ENCODE results near the gene ANKLE2.

ANKLE2 gene

DNA sequence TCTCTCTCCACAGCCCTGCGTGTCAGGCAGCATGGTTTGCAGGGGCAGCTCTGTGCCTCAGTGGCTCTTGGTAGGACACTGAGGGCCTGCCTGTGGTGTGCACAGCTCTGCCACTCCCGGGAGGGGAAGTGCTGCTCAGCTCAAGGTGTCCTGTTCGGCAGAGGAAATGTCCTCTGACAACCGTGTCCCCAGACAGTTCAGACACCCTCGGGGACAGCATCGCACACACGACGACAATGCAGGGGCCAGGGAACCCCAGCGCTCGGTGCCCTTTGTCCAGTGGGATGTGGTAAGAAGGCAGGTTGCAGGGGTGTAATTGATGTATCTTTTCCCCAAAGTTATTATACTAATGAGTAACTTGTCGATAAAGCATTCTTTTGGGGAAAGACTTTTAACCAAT lies 14.2 kb downstream of the ANKLE2 start:
- H3K36me3 ChIP-seq (ENCODE audit: insufficient read depth, low read length), result peaks cover 38% of the 10 kb centered on the region
- H3K4me1 ChIP-seq (ENCODE audit: insufficient read depth, low read length), result no peaks in the 10 kb centered on the region
- no peak overlapping the region for H3K9ac ChIP-seq (ENCODE audit: low read depth, low read length)
- H3K9me3 ChIP-seq (ENCODE audit: control insufficient read depth, insufficient read depth, low read length), result no peaks in the 10 kb centered on the region

DNA sequence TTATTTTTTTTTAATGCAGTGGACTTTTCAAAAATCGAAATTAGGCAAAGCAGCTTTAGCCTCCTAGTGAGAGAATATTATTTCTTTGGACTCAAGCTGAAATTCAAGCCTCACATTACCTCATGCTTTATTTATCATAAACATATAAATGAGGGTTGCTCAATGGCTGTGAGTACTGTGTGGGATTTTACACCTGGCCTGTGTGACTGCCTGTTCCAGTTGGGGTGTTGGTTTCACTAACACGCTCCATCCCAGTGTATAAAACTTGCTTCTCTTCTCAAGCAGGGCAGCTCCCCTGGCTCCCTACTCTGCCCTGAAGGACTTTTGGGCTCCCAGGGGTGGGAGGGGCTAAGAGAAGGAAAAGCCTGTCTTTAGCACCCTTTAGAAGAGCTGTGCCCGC lies 15.0 kb downstream of the ANKLE2 start:
- Histone ChIP-seq H3K9ac (ENCODE audit: low read depth, low read length) (no peak overlapping the region), H3K9me3 (ENCODE audit: control insufficient read depth, insufficient read depth, low read length) (no peaks in the 10 kb centered on the region), H3K36me3 (ENCODE audit: insufficient read depth, low read length) (peaks cover 43% of the 10 kb centered on the region), H3K4me1 (ENCODE audit: insufficient read depth, low read length) (no peaks in the 10 kb centered on the region)

DNA sequence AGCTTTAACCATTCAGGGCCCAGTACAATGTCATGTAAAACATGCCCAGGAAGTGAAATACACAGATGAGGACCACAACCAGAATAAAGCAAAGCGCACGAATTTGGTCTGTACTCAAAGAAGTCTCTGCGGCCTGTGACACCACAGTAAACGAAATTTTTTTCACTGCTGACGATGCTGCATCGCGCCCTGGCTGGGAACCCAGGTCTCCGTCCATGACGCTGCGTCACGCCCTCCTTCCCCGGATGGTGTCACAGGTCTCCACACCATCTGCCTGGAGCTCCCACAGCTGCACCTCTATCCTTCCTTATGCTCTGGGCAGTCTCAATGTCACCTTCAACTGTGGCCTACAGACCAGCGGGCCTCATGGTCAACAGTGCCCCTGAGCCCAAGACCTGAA lies 17.8 kb downstream of the ANKLE2 start:
- H3K9me3 ChIP-seq (ENCODE audit: control insufficient read depth, insufficient read depth, low read length), result no peaks in the 10 kb centered on the region
- peaks cover 51% of the 10 kb centered on the region for H3K36me3 ChIP-seq (ENCODE audit: insufficient read depth, low read length)
- H3K4me1 ChIP-seq (ENCODE audit: insufficient read depth, low read length), result no peaks in the 10 kb centered on the region
- H3K9ac ChIP-seq (ENCODE audit: low read depth, low read length), result no peak overlapping the region

DNA sequence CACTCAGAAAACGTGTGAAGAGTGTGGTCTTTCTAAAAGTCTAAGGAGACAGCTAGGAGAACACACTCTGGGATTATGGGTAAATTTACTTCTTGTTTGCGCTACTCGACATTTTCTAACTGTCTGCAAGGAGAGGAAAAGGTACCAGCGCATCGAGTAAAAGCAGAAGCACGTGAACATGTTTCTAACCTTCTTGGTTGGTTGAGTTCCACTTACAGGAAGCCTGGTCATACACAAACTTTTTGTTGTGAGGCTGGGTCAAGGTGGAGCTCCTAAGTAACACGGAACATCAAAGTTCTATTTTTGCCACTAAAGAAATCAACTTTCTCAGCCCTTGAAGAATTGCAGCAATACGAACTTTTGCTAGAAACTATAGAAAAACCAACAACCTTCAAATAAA lies 20.0 kb downstream of the ANKLE2 start:
- H3K4me1 ChIP-seq (ENCODE audit: insufficient read depth, low read length), result no peaks in the 10 kb centered on the region
- peaks cover 57% of the 10 kb centered on the region for H3K36me3 ChIP-seq (ENCODE audit: insufficient read depth, low read length)
- H3K9me3 ChIP-seq (ENCODE audit: control insufficient read depth, insufficient read depth, low read length), result no peaks in the 10 kb centered on the region
- no peak overlapping the region for H3K9ac ChIP-seq (ENCODE audit: low read depth, low read length)

DNA sequence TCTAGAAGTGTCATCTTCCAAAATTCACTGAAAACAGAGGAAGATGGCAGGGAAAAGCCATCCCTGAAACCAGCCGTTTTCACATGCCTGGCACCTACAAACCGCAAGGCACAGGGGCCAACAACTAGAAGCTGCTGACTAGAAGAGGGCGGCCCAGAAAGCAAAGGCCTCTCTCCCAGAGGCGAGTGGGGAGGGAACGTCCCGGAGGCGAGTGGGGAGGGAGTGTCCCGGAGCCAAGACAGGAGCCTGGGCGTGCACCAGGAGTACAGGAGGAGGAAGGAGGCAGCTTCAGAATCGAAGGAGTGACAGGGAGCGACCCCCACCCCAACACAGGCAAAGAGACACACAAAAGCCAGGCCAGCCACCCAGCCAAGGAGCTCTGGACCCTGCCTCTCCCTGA lies 21.0 kb downstream of the ANKLE2 start:
- Histone ChIP-seq H3K4me1 (ENCODE audit: insufficient read depth, low read length) (no peaks in the 10 kb centered on the region), H3K9ac (ENCODE audit: low read depth, low read length) (no peak overlapping the region), H3K36me3 (ENCODE audit: insufficient read depth, low read length) (peaks cover 51% of the 10 kb centered on the region), H3K9me3 (ENCODE audit: control insufficient read depth, insufficient read depth, low read length) (no peaks in the 10 kb centered on the region)

DNA sequence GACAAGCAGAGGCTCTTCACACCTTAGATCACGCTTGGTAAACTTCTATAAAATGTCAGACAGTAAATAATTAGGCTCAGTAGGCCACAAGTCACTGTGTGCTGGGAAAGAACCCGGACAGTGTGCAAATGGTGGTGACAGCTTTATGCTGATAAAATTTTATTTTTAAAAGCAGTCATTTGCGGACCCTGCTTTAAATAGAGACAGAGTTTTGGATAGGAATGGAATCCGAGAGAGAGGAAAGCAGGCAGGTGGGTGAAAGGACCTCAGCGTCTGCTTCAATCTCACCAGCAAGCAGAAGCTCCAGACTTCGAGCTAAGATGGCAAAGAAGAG lies 21.4 kb downstream of the ANKLE2 start:
- peaks cover 51% of the 10 kb centered on the region for H3K36me3 ChIP-seq (ENCODE audit: insufficient read depth, low read length)
- H3K9ac ChIP-seq (ENCODE audit: low read depth, low read length), result no peak overlapping the region
- no peaks in the 10 kb centered on the region for H3K9me3 ChIP-seq (ENCODE audit: control insufficient read depth, insufficient read depth, low read length)
- no peaks in the 10 kb centered on the region for H3K4me1 ChIP-seq (ENCODE audit: insufficient read depth, low read length)

DNA sequence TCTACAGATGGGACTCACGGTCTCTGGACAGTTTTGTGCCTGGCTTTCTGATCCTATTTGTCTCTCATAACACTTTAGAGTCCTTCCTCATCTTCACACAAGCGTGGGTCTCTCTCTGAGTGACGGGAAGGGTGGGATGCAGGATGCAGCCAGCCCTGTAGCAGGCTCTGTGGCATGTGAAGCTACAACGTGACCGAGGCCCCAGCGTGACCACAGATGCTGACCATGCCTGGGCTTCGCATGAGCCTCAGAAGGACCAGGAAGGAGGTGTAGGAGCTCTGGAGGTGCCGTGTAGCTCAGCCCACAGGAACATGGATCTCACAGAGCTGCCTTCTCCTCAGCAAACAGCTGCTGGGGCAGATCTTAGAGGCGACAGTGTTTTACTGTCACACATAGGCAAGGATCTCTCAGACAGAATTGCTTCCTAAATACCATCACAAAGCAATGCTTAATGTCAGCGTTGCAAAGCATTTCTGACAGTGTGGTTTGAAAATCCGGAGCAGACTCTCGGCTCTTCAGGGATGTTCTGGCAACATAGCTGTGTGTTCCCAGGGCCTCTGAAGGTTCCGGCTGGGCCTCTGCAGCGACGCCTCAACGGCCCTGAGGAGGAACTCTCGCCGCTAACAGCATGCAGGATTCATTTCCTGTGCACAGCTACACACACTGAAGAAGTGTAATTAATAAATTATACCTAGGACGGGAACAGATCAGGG lies 21.9 kb downstream of the ANKLE2 start:
- Histone ChIP-seq H3K9ac (ENCODE audit: low read depth, low read length) (no peak overlapping the region), H3K9me3 (ENCODE audit: control insufficient read depth, insufficient read depth, low read length) (no peaks in the 10 kb centered on the region), H3K4me1 (ENCODE audit: insufficient read depth, low read length) (no peaks in the 10 kb centered on the region), H3K36me3 (ENCODE audit: insufficient read depth, low read length) (peaks cover 50% of the 10 kb centered on the region)

DNA sequence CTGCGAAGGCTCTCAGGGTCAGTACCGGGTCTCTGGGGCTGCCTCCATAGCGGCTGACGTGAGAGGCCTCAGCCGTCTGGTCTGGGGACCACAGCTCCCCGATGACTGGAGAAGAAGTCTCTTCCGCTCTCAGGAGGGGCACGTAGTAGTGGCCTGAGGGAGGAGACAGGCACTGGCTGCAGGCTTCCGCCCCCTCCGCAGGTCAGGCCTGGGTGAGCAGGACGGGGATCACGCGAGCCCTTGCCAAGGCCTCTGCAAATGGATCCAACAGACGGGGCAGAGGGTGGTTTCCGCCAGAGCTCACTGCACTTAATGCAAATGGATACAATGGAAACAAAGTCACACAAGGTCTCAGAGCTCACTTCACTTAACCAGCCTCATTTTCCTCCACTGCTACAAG lies 24.7 kb downstream of the ANKLE2 start:
- Histone ChIP-seq H3K4me1 (ENCODE audit: insufficient read depth, low read length) (no peaks in the 10 kb centered on the region), H3K9ac (ENCODE audit: low read depth, low read length) (no peak overlapping the region), H3K9me3 (ENCODE audit: control insufficient read depth, insufficient read depth, low read length) (no peaks in the 10 kb centered on the region), H3K36me3 (ENCODE audit: insufficient read depth, low read length) (peaks cover 51% of the 10 kb centered on the region)

DNA sequence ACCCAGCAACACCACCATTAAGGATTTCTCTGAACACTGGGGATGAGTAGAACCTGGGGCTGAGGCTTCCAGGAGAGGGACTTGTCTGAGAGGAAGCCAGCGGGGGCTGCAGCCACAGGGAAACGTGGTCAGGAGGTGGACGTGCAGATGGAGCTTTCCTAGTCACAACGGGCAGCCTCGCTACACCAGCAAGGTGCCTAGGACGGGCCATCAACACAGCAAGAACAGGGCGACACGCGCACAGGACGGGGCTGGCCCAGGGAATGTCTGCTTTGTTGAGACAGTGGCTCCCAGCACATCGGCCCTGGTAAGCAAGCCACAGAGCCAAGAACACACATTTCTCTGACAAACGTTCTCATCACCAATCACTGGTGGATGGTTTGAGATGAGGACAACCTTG lies 25.3 kb downstream of the ANKLE2 start:
- Histone ChIP-seq H3K9me3 (ENCODE audit: control insufficient read depth, insufficient read depth, low read length) (no peaks in the 10 kb centered on the region), H3K36me3 (ENCODE audit: insufficient read depth, low read length) (peaks cover 48% of the 10 kb centered on the region), H3K9ac (ENCODE audit: low read depth, low read length) (no peak overlapping the region), H3K4me1 (ENCODE audit: insufficient read depth, low read length) (no peaks in the 10 kb centered on the region)

DNA sequence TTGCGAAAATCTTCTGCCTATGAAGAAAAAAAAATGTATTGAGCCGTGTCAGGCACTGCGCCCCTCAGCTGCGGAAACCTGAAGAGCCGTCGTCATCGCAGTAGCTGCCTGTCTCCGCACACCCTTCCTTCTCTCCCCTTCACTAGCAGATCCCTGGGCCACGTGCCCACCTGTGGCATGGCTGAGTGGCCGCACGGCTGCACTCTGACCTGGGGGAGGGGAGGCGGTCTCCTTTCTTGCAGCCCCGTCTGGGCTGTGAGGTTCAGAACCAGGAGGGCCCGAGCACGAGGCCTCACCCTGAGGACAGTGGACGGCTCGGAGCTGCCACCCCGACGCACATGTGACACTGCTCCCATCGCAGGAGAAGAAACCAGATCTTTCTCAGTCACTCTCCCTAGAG lies 26.1 kb downstream of the ANKLE2 start:
- H3K36me3 ChIP-seq (ENCODE audit: insufficient read depth, low read length), result peaks cover 56% of the 10 kb centered on the region
- H3K9me3 ChIP-seq (ENCODE audit: control insufficient read depth, insufficient read depth, low read length), result no peaks in the 10 kb centered on the region
- H3K9ac ChIP-seq (ENCODE audit: low read depth, low read length), result no peak overlapping the region
- H3K4me1 ChIP-seq (ENCODE audit: insufficient read depth, low read length), result no peaks in the 10 kb centered on the region

DNA sequence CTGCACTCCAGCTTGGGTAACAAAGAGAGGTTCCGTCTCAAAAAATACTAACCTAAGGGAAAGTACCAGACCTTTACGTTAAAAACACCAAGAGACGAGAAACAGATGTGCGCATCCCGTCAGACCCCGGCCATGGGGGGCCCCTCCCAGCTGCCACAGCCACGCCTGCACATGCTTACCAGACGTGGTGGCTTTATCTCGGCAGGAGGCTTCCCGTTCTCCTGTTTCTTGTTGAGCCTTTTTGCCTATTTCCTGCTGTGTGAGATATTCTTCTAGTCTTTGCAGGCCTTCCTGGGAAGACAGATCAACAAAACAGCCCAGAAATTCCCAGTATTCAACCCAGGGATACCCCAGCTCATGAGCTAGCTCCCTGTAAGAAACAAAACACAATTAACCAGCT lies 27.4 kb downstream of the ANKLE2 start:
- Histone ChIP-seq H3K9ac (ENCODE audit: low read depth, low read length) (no peak overlapping the region), H3K4me1 (ENCODE audit: insufficient read depth, low read length) (no peaks in the 10 kb centered on the region), H3K9me3 (ENCODE audit: control insufficient read depth, insufficient read depth, low read length) (no peaks in the 10 kb centered on the region), H3K36me3 (ENCODE audit: insufficient read depth, low read length) (peaks cover 55% of the 10 kb centered on the region)

DNA sequence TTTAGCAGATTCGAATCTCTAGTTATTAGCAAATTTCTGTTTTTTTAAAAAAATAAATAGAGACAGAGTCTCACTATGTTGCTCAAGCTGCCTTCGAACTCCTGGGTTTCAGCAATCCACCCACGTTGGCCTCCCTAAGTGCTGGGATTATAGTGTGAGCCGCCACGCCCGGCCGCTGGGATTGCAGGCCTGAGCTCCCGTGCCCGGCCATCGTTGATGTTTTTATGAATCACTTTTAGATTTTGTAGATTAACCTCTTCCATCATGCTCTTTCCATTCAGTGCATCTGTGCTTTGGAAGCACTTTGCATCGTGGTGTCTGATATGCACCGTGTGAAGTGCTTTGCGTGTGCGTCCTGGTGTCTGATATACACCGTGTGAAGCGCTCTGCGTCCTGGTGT lies 30.1 kb downstream of the ANKLE2 start:
- Histone ChIP-seq H3K36me3 (ENCODE audit: insufficient read depth, low read length) (peaks cover 58% of the 10 kb centered on the region), H3K9me3 (ENCODE audit: control insufficient read depth, insufficient read depth, low read length) (no peaks in the 10 kb centered on the region)

DNA sequence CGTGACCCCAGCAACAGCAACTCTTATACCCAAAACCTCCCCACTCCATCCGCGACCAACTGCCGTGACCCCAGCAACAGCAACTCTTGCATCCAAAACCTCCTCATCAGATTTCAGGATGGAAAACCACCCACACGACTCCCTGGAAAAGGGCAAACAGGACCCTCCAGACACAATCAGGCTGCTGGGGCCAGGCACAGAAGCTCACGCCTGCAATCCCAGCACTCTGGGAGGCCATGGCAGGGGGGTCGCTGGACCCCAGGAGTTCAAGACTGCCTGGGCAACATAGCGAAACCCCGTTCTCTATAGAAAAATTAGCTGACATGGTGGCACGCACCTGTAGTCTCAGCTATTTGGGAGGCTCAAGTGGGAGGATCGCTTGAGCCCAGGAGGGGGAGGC lies 31.3 kb downstream of the ANKLE2 start:
- Histone ChIP-seq H3K36me3 (ENCODE audit: insufficient read depth, low read length) (peaks cover 60% of the 10 kb centered on the region), H3K4me1 (ENCODE audit: insufficient read depth, low read length) (no peaks in the 10 kb centered on the region), H3K9me3 (ENCODE audit: control insufficient read depth, insufficient read depth, low read length) (no peaks in the 10 kb centered on the region), H3K9ac (ENCODE audit: low read depth, low read length) (no peak overlapping the region)

More for the DNA sequence above, 30.1 kb downstream of the ANKLE2 start:
- Histone ChIP-seq H3K4me1 (ENCODE audit: insufficient read depth, low read length) (no peaks in the 10 kb centered on the region), H3K9ac (ENCODE audit: low read depth, low read length) (no peak overlapping the region)

DNA sequence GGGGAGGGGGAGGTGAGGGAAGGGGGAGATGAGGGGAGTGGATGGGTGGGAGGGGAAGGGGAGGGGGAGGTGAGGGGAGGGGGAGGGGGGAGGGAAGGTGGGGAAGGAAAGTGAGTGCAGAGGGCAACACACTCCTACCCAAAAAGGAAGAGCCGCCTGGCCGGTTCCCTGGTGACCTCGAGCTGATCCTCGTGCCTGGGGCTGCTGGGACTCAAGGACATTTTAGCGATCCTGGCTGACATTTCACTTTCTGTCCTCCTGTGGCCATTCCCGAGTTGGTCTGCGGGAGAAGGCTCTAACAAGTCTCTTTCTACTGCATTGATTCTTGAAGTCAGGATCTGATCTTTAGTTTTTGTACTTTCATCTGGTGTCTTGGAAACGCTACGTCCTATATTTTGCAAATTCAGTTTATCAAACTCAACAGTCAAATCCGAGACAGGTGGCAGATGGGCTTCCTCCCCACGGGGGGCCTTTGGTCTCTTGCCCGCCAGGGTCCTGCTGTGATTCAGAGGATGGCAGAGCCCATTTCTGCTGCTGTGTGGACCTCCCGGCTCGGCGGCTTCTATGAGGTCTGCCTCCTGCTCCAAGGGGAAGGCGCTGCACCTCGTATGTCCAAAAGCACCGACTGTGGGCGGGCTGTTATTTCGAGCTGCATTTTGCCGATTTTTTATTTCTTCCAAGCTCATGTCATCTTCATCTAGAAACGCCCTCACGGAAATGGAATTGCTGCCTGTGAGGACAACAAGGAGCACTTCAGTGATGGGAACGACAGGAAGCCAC lies 31.9 kb downstream of the ANKLE2 start:
- Histone ChIP-seq H3K36me3 (ENCODE audit: insufficient read depth, low read length) (peaks cover 60% of the 10 kb centered on the region), H3K9me3 (ENCODE audit: control insufficient read depth, insufficient read depth, low read length) (no peaks in the 10 kb centered on the region), H3K9ac (ENCODE audit: low read depth, low read length) (no peak overlapping the region), H3K4me1 (ENCODE audit: insufficient read depth, low read length) (no peaks in the 10 kb centered on the region)

DNA sequence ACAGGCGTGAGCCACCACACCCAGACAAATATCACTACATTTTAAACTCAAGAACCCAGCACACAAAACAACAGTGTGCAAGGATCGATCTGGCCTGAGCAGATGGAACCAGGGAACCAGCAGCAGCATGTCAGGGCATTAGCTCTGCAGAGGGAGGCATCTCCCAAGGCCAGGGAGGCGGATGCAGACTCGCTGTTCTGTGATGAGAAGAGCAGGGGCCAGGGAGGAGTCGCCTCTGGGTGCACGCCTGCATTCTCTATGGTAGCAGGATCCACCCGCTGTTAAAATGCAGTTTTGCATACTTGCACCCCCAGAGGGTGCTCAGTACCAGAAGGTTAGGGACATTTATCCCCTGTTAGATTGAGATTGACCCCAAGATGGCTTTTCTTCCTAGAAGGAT lies 33.1 kb downstream of the ANKLE2 start:
- Histone ChIP-seq H3K9me3 (ENCODE audit: control insufficient read depth, insufficient read depth, low read length) (no peaks in the 10 kb centered on the region), H3K36me3 (ENCODE audit: insufficient read depth, low read length) (peaks cover 55% of the 10 kb centered on the region), H3K9ac (ENCODE audit: low read depth, low read length) (no peak overlapping the region), H3K4me1 (ENCODE audit: insufficient read depth, low read length) (no peaks in the 10 kb centered on the region)

All from ES-I3 (cell line).